Endothelial cell (in vitro differentiated cells): Measurements from ENCODE around the gene DNAH17. TPM values are rescaled to one million over a fixed set of nuclear protein-coding genes. Genes with fewer than 3 reads are reported as not detected.

Source experiments
- DNase-seq: peaks from one replicate; pipeline ENCODE4 v3.0.0; 2021; ENCODE audit warnings: low spot score
- H3K27ac Mint-ChIP-seq: one replicate; pipeline ENCODE4 v1.8.0; 2021; ENCODE audit warnings: mixed read lengths, inconsistent platforms; ENCODE audit not compliant: unreplicated experiment
- H3K27me3 Mint-ChIP-seq: one replicate; pipeline ENCODE4 v1.8.0; 2021; ENCODE audit warnings: mild to moderate bottlenecking, moderate library complexity, mixed read lengths, inconsistent platforms; ENCODE audit not compliant: unreplicated experiment
- H3K36me3 Mint-ChIP-seq: one replicate; pipeline ENCODE4 v1.8.0; 2021; ENCODE audit warnings: mild to moderate bottlenecking, low read depth, mixed read lengths, inconsistent platforms; ENCODE audit not compliant: unreplicated experiment
- H3K4me1 Mint-ChIP-seq: one replicate; pipeline ENCODE4 v1.8.0; 2021; ENCODE audit warnings: mild to moderate bottlenecking, mixed read lengths, inconsistent platforms; ENCODE audit not compliant: unreplicated experiment
- H3K4me3 Mint-ChIP-seq: one replicate; pipeline ENCODE4 v1.8.0; 2021; ENCODE audit warnings: mild to moderate bottlenecking, mixed read lengths, inconsistent platforms; ENCODE audit not compliant: unreplicated experiment
- H3K9me3 Mint-ChIP-seq: one replicate; pipeline ENCODE4 v1.8.0; 2021; ENCODE audit warnings: mixed read lengths, inconsistent platforms; ENCODE audit not compliant: unreplicated experiment
- total RNA-seq: library from RNA; stranded (reverse); fragmentation: NEBNext Ultra II Directional; extraction: Animal tissue kit (Norgen Biotek cat#: 25700); gene quantifications from one replicate; pipeline ENCODE4 v1.2.1, GENCODE V29; 2021; ENCODE audit not compliant: unreplicated experiment
- TF ChIP-seq, protein P1 (sequence below): fragments of 200-600 bp; sonication (generic); IDR thresholded peaks from one replicate; pipeline ENCODE4 v1.5.0; 2021; ENCODE audit warnings: antibody characterized with exemption; ENCODE audit not compliant: unreplicated experiment

Gene DNAH17
- total RNA-seq, 1 donor from 2014 or later: 1.0 TPM

DNA sequence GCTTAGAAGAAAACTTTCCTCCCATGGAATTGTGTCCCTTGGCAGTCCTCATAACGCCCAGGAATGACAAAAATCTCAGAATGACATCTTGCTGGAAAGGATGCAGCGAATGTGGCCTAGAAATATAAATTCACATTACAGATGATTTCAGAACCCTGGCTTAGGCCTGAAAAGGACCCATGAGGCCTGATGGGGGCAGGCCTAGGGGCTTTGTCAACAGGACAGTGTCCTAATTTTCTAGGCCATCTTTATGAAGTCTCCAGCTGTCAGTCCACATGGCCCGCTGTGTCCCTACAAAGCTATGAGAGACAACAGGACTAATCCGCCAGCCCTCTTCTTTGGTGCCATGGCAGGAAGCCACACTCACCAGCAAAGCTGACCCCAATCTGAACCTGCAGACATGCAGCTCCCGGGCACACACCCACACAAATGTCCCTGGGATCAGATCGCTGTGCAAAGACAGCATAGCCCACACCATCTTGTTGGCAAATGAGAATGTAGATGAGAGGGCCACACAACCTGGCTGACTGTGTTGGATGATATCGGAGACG, 40.4 kb upstream of the DNAH17 start:
- TF ChIP-seq, protein P1, sequence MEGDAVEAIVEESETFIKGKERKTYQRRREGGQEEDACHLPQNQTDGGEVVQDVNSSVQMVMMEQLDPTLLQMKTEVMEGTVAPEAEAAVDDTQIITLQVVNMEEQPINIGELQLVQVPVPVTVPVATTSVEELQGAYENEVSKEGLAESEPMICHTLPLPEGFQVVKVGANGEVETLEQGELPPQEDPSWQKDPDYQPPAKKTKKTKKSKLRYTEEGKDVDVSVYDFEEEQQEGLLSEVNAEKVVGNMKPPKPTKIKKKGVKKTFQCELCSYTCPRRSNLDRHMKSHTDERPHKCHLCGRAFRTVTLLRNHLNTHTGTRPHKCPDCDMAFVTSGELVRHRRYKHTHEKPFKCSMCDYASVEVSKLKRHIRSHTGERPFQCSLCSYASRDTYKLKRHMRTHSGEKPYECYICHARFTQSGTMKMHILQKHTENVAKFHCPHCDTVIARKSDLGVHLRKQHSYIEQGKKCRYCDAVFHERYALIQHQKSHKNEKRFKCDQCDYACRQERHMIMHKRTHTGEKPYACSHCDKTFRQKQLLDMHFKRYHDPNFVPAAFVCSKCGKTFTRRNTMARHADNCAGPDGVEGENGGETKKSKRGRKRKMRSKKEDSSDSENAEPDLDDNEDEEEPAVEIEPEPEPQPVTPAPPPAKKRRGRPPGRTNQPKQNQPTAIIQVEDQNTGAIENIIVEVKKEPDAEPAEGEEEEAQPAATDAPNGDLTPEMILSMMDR: no peak
- H3K9me3 Mint-ChIP-seq: no peaks in the 10 kb centered on the region
- H3K27me3 Mint-ChIP-seq: peaks cover 2% of the 10 kb centered on the region
- no peaks in the 10 kb centered on the region for H3K36me3 Mint-ChIP-seq
- no peak for DNase-seq
- no peak overlapping the region for H3K4me3 Mint-ChIP-seq
- H3K27ac Mint-ChIP-seq: no peak overlapping the region
- H3K4me1 Mint-ChIP-seq: no peaks in the 10 kb centered on the region

DNA sequence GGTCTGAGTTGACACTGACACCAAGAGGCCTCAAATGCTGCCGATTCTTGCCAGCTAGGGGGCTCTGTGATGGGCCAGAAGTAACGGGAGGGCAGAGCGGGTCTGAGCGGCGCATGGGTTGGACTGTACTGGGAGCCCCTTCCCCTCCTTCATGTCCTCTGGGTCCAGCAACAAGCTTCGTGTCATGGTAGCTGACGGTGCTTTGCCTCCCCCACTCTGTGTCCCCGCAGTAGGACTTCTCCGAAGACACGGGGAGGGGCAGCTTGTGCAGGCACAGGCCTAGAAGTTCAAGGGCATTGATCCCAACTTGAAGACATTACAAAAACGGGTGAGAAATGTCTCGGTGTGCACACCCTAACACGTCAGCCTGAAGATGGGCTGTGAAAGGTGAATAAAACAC, 39.8 kb upstream of the DNAH17 start:
- Mint-ChIP-seq H3K36me3 (no peaks in the 10 kb centered on the region), H3K9me3 (no peaks in the 10 kb centered on the region), H3K27me3 (no peaks in the 10 kb centered on the region), H3K27ac (no peak overlapping the region), H3K4me3 (no peak overlapping the region), H3K4me1 (no peaks in the 10 kb centered on the region)
- TF ChIP-seq, protein P1: no peak
- DNase-seq: no peak

DNA sequence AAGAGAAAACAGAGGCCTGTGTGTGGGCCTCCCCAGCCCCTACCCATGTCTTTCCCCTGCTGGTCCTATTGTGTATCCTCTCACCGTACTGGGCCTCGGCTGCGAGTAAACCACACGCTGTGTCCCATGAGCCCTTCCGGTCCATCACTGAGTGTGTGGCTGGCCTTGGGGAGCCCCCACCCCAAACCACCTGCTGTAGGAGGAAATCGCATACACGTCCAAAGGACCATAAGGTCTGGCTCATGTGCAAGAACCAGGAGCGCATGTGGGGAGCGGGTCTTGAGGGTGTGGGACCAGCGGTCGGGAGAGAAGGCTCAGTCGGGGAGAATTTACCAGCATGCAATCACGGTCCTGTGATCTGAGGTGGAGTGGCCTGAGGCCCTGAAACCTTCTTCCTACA, 38.4 kb upstream of the DNAH17 start:
- no peaks in the 10 kb centered on the region for H3K27me3 Mint-ChIP-seq
- H3K4me3 Mint-ChIP-seq: no peak overlapping the region
- TF ChIP-seq, protein P1: no peak
- H3K36me3 Mint-ChIP-seq: no peaks in the 10 kb centered on the region
- no peaks in the 10 kb centered on the region for H3K4me1 Mint-ChIP-seq
- DNase-seq: no peak
- no peaks in the 10 kb centered on the region for H3K9me3 Mint-ChIP-seq
- no peak overlapping the region for H3K27ac Mint-ChIP-seq

DNA sequence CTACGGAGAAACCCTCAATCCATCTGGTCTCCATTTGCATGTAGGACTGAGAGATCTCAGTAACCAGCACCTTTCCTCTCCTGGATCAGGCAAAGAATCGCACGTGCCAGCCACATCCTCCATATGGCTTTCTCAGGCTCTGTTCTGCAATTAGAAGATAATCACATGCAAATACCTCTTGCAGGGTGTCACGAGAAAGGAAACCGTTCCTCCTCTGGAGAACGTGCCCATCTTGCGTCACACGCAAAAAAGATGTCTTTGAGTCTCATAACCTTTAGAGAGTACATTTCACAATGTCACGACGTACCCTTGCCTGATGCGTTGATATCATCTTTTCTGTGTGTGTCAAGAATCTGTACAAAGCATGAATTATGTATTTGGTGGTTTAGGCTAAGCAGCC, 36.2 kb upstream of the DNAH17 start:
- DNase-seq: no peak
- H3K4me1 Mint-ChIP-seq: no peaks in the 10 kb centered on the region
- TF ChIP-seq, protein P1: no peak
- H3K9me3 Mint-ChIP-seq: no peaks in the 10 kb centered on the region
- no peaks in the 10 kb centered on the region for H3K27me3 Mint-ChIP-seq
- H3K4me3 Mint-ChIP-seq: no peak overlapping the region
- H3K36me3 Mint-ChIP-seq: no peaks in the 10 kb centered on the region
- H3K27ac Mint-ChIP-seq: no peak overlapping the region

DNA sequence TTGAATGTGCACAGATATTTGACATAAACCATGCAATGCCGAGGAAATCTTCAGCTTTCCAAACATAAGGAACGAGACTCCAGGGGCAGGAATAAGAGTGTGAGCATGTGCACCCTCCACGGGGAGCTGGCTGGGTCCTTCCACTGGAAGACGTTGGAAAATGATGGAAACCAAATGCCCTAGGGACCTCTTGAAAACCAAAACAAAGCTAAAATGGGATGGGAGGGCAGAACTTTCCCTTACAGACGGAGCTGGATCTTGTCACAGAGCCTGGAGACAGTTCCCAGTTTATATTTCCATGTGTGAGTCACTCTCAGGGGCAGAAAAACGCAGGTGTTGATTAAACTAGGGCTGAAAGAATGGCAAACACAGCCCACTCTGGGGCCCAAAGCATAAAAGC, 34.4 kb upstream of the DNAH17 start:
- no peaks in the 10 kb centered on the region for H3K4me1 Mint-ChIP-seq
- TF ChIP-seq, protein P1: no peak
- H3K4me3 Mint-ChIP-seq: no peak overlapping the region
- H3K9me3 Mint-ChIP-seq: no peaks in the 10 kb centered on the region
- H3K27ac Mint-ChIP-seq: no peak overlapping the region
- DNase-seq: no peak
- H3K36me3 Mint-ChIP-seq: no peaks in the 10 kb centered on the region
- H3K27me3 Mint-ChIP-seq: no peaks in the 10 kb centered on the region
